Measurements from ENCODE around the gene WNT1. TPM values are rescaled to one million over a fixed set of nuclear protein-coding genes. Genes with fewer than 3 reads are reported as not detected.
A peak's percentile ranks its signal among the peaks of the same experiment; 100 is the strongest.

Gene WNT1
- total RNA-seq, 1 donor from 2014 or later: not detected

DNA sequence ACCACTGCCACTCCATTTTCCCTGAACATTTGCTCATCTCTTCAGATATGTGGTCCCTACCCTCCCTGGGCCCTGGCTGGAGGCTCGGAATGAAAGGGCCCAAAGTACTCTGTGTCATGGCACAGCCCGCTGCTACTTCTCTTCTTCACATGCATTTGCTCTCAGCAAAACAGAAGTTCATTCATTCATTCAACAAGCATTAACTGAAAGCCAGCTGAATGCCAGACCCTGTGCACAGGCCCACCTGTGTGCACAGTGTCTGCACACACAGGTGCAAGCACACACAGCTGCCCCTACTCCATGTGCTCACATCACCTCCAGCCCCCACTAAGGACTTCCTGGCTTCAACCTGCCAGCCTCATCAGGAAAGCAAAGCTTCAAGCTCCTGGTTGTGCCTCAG lies 7.8 kb downstream of the WNT1 start:
- H3K4me3 ChIP-seq: no peak overlapping the region
- DNase-seq (ENCODE audit: extremely low spot score in 2 of 2): no peak
- no peaks in the 10 kb centered on the region for H3K27me3 ChIP-seq
- peaks cover 8% of the 10 kb centered on the region for H3K4me1 ChIP-seq
- H3K36me3 ChIP-seq: no peaks in the 10 kb centered on the region
- no peaks in the 10 kb centered on the region for H3K9me3 ChIP-seq
- no peak for TF ChIP-seq POLR2A (IDR thresholded peaks at IDR 0.05)
- TF ChIP-seq POLR2AphosphoS5 (IDR thresholded peaks at IDR 0.05; ENCODE audit: insufficient read depth in 1 of 2, low read depth in 1 of 2): no peak
- TF ChIP-seq CTCF (IDR thresholded peaks at IDR 0.05): no peak
- intact Hi-C loops (cut with DNase I): no loop called here
- no peak overlapping the region for H3K27ac ChIP-seq

DNA sequence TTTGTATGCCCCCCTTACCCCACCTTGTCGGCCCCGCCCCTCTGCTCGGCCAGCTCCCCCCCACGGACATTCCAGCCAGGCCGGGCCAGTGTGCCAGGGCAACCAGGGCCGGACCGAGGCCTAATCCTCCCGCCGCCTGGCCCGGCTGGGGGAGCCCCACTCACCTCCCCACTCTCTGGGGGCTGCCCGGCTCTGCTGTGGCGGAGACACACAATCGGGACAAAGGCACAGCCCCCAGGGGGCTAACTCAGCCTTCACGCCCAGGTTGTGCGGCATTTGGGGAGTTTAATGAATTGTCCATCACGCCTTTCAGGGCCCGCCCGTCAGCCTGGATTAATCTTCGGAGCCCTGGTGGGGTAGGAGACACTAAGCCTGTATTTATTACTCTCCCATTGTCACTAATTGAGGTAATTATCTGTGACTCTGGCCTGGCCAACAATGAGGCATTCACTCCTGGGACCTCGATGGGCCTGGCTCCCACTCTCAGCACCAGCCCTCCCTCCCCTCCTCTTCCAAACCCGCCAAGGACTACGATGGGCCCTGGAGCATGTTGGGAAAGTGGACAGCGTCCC lies 8.7 kb downstream of the WNT1 start:
- H3K36me3 ChIP-seq: no peaks in the 10 kb centered on the region
- H3K27ac ChIP-seq: no peak overlapping the region
- H3K27me3 ChIP-seq: no peaks in the 10 kb centered on the region
- H3K4me3 ChIP-seq: no peak overlapping the region
- no peaks in the 10 kb centered on the region for H3K4me1 ChIP-seq
- H3K9me3 ChIP-seq: no peaks in the 10 kb centered on the region
- intact Hi-C loops (cut with DNase I): no loop called here
- DNase-seq (ENCODE audit: extremely low spot score in 2 of 2): no peak
- TF ChIP-seq CTCF (IDR thresholded peaks at IDR 0.05) (no peak), POLR2A (IDR thresholded peaks at IDR 0.05) (no peak), POLR2AphosphoS5 (IDR thresholded peaks at IDR 0.05; ENCODE audit: insufficient read depth in 1 of 2, low read depth in 1 of 2) (no peak)

DNA sequence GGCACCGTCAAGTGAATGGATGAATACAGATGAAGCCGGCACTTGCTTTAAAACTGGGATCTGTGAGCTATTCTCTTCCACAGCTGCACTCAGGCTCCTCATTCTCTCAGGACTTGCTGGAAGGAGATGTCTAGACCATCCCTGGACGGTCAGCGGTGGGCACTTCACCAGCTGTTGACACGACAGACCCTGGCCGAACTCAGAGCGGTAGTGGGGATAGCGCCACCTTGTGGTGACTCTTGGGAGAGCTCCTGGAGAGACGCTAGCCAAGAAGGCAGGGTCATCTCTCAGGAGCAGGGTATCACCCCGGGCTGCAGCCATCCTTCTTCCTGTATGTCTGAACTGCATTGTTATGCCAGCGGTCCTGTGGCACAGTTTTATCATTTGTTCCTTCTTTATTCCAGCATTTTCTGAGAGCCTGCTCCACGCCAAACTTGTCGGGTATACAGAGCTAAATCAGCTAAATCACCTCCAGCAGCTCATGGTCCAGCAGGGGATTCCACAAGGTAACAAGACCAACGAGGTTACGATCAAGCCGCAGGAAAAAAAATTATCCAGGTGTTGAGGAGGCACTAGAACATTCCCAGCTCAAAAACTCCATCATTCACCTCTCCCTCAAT lies 10.0 kb downstream of the WNT1 start:
- H3K4me1 ChIP-seq: no peaks in the 10 kb centered on the region
- no peaks in the 10 kb centered on the region for H3K27me3 ChIP-seq
- H3K9me3 ChIP-seq: no peaks in the 10 kb centered on the region
- H3K36me3 ChIP-seq: no peaks in the 10 kb centered on the region
- H3K4me3 ChIP-seq: no peak overlapping the region
- DNase-seq (ENCODE audit: extremely low spot score in 2 of 2): no peak
- no peak overlapping the region for H3K27ac ChIP-seq
- intact Hi-C loops (cut with DNase I): no loop called here
- TF ChIP-seq POLR2A (IDR thresholded peaks at IDR 0.05) (no peak), POLR2AphosphoS5 (IDR thresholded peaks at IDR 0.05; ENCODE audit: insufficient read depth in 1 of 2, low read depth in 1 of 2) (no peak), CTCF (IDR thresholded peaks at IDR 0.05) (peak; percentile 44 to 60 (median 57))

GRCh38 chr12:48990552-48990951 lies 12.4 kb downstream of the WNT1 start:
- no peaks in the 10 kb centered on the region for H3K36me3 ChIP-seq
- H3K4me1 ChIP-seq: peaks cover 10% of the 10 kb centered on the region
- TF ChIP-seq CTCF (IDR thresholded peaks at IDR 0.05) (no peak), POLR2AphosphoS5 (IDR thresholded peaks at IDR 0.05; ENCODE audit: insufficient read depth in 1 of 2, low read depth in 1 of 2) (no peak), POLR2A (IDR thresholded peaks at IDR 0.05) (no peak)
- no peak for DNase-seq (ENCODE audit: extremely low spot score in 2 of 2)
- no peak overlapping the region for H3K27ac ChIP-seq
- no peak overlapping the region for H3K4me3 ChIP-seq
- intact Hi-C loops (cut with DNase I): no loop called here
- no peaks in the 10 kb centered on the region for H3K9me3 ChIP-seq
- peaks cover 7% of the 10 kb centered on the region for H3K27me3 ChIP-seq
